Measurements from ENCODE around the gene GARIN5B.

The GARIN5B gene

GRCh38 chr19:55354698-55355212, 8.3 kb downstream of the GARIN5B start, which contains the start of gene COX6B2:
TSS of gene COX6B2 (minus strand) at chr19:55354719. CDS start at chr19:55354521, 198 bp downstream.
- no peak within 1 kb of the TSS for H2AFZ ChIP-seq (ENCODE audit: low read length)
- no peaks in the 10 kb centered on the region for H4K20me1 ChIP-seq (ENCODE audit: insufficient read depth, low read length)
- no peaks in the 10 kb centered on the region for H3K9me2 ChIP-seq (ENCODE audit: low read depth, low read length)
- peak within 1 kb of the TSS; percentile 55 for H3K4me3 ChIP-seq (ENCODE audit: low read depth, low read length, poor library complexity, severe bottlenecking)
- H3K27ac ChIP-seq (ENCODE audit: low read depth, low read length, poor library complexity, severe bottlenecking), result no peak within 1 kb of the TSS
- no peaks in the 10 kb centered on the region for H3F3A ChIP-seq (ENCODE audit: insufficient read depth, low read length)
- peak within 1 kb of the TSS; percentile 67 for H3K4me2 ChIP-seq (ENCODE audit: low read length)
- H3K4me1 ChIP-seq (ENCODE audit: insufficient read depth, low read length, severe bottlenecking), result peaks cover 7% of the 10 kb centered on the region
- TF ChIP-seq CTCF (IDR thresholded peaks at IDR 0.05; ENCODE audit: low read length), result no peak
- no peaks in the 10 kb centered on the region for H3K9me3 ChIP-seq (ENCODE audit: low read length)
- no peaks in the 10 kb centered on the region for H3K36me3 ChIP-seq (ENCODE audit: insufficient read depth, low read length)
- H3K79me2 ChIP-seq (ENCODE audit: insufficient read depth, low read length), result no peaks in the 10 kb centered on the region
- peaks cover 7% of the 10 kb centered on the region for H3K27me3 ChIP-seq (ENCODE audit: insufficient read depth, low read length)
- 0 out of 2 replicates have a peak within 1 kb of the TSS, but pooled peaks have one; percentile 3 for H3K9ac ChIP-seq (ENCODE audit: low read length)

DNA sequence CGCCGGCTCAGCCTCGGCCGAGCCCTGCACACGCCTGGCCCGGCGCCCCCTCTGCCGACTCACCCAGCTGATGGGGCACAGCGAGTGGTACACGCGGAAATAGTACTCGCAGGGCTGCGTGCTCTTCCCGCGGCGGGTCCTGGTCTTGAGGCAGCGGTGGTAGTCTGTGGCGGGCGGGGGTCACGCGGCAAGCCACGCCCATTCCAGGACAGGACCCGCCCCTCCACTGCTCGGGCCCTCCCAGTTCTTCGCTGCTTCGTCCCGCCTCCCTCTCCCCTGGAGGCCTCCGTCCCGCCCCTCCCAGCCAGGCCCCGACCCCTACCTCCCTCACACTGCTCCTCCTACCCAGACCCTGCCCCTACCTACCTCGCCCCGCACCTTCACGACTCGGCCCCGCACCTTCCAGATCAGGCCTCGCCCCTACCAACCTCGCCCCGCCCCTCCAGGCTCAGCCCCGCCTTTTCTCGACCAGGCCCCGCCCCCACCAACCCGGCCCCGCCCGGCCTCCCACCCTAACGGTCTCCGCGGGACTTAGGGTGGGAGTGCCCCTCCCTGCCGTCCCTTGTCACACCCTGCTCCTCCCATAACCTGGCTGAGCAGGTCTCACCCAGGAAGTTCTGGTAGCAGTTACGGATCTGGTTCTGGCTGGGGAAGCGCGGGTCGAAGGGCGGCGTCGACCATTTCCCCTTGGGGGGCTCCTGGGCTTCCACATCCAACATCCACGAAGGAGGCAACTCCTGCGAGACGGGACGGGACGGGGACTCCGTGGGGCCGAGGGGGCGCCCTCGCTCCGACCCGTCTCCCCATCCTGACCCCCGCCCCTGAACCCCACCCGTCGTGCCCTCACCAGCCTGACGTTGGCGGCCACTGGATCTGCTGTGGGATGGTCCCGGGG, 9.0 kb downstream of the GARIN5B start:
- peak overlapping the region; percentile 67 for H3K4me2 ChIP-seq (ENCODE audit: low read length)
- 0 out of 2 replicates have a peak overlapping the region, but pooled peaks have one; percentile 3 for H3K9ac ChIP-seq (ENCODE audit: low read length)

GRCh38 chr19:55353356-55353802, 9.7 kb downstream of the GARIN5B start:
- H3K4me1 ChIP-seq (ENCODE audit: insufficient read depth, low read length, severe bottlenecking), result peaks cover 7% of the 10 kb centered on the region
- H2AFZ ChIP-seq (ENCODE audit: low read length), result no peak overlapping the region
- H4K20me1 ChIP-seq (ENCODE audit: insufficient read depth, low read length), result no peaks in the 10 kb centered on the region
- H3K27me3 ChIP-seq (ENCODE audit: insufficient read depth, low read length), result peaks cover 7% of the 10 kb centered on the region
- peak overlapping the region; percentile 67 for H3K4me2 ChIP-seq (ENCODE audit: low read length)
- H3K79me2 ChIP-seq (ENCODE audit: insufficient read depth, low read length), result no peaks in the 10 kb centered on the region
- H3K9me2 ChIP-seq (ENCODE audit: low read depth, low read length), result no peaks in the 10 kb centered on the region
- 0 out of 2 replicates have a peak overlapping the region, but pooled peaks have one; percentile 3 for H3K9ac ChIP-seq (ENCODE audit: low read length)
- no peak overlapping the region for H3K27ac ChIP-seq (ENCODE audit: low read depth, low read length, poor library complexity, severe bottlenecking)
- H3K36me3 ChIP-seq (ENCODE audit: insufficient read depth, low read length), result no peaks in the 10 kb centered on the region
- H3K9me3 ChIP-seq (ENCODE audit: low read length), result no peaks in the 10 kb centered on the region
- H3F3A ChIP-seq (ENCODE audit: insufficient read depth, low read length), result no peaks in the 10 kb centered on the region
- no peak for TF ChIP-seq CTCF (IDR thresholded peaks at IDR 0.05; ENCODE audit: low read length)
- TF ChIP-seq EZH2 (IDR thresholded peaks at IDR 0.05; ENCODE audit: borderline replicate concordance, low read length), result no peak
- peak overlapping the region; percentile 55 for H3K4me3 ChIP-seq (ENCODE audit: low read depth, low read length, poor library complexity, severe bottlenecking)

More for the DNA sequence above, 9.0 kb downstream of the GARIN5B start:
- Histone ChIP-seq H3K4me1 (ENCODE audit: insufficient read depth, low read length, severe bottlenecking) (peaks cover 7% of the 10 kb centered on the region), H3K27me3 (ENCODE audit: insufficient read depth, low read length) (peaks cover 7% of the 10 kb centered on the region), H3K9me2 (ENCODE audit: low read depth, low read length) (no peaks in the 10 kb centered on the region), H3K9me3 (ENCODE audit: low read length) (no peaks in the 10 kb centered on the region), H3F3A (ENCODE audit: insufficient read depth, low read length) (no peaks in the 10 kb centered on the region), H3K36me3 (ENCODE audit: insufficient read depth, low read length) (no peaks in the 10 kb centered on the region), H4K20me1 (ENCODE audit: insufficient read depth, low read length) (no peaks in the 10 kb centered on the region), H2AFZ (ENCODE audit: low read length) (no peak overlapping the region), H3K27ac (ENCODE audit: low read depth, low read length, poor library complexity, severe bottlenecking) (no peak overlapping the region), H3K79me2 (ENCODE audit: insufficient read depth, low read length) (no peaks in the 10 kb centered on the region), H3K4me3 (ENCODE audit: low read depth, low read length, poor library complexity, severe bottlenecking) (peak overlapping the region; percentile 55)
- no peak for TF ChIP-seq EZH2 (IDR thresholded peaks at IDR 0.05; ENCODE audit: borderline replicate concordance, low read length)
- no peak for TF ChIP-seq CTCF (IDR thresholded peaks at IDR 0.05; ENCODE audit: low read length)
